H1 (cell line): ENCODE data around the gene ARL6IP4. TPM values are rescaled to one million over a fixed set of nuclear protein-coding genes. Genes with fewer than 3 reads are reported as not detected.

Experiments used
- CTCF ChIA-PET: fragments of 300-600 bp; sonication (Branson Sonifier 250); formaldehyde crosslinking; loops from one replicate; lab custom pipeline; 2021; ENCODE audit not compliant: partially characterized antibody; lab: Charles Lee
- POLR2A ChIA-PET: fragments of 300-600 bp; sonication (Branson Sonifier 250); formaldehyde crosslinking; loops from one replicate; lab custom pipeline; 2021; ENCODE audit warnings: inconsistent platforms; ENCODE audit not compliant: partially characterized antibody; lab: Charles Lee
- DNase-seq, 2 experiments: peaks; one replicate each; pipeline versions ENCODE4 v3.0.0 to v3.0.0-alpha.2; 2010 to 2022; ENCODE audit warnings: low spot score in 2 of 2, low read depth in 1 of 2, mixed read lengths in 1 of 2
- FAIRE-seq: peaks from 2 replicates; lab custom pipeline; 2011; peaks lifted over from hg19 to GRCh38; lab: Jason Lieb, UNC
- H2AFZ ChIP-seq: 2 replicates; pipeline ENCODE4 v1.8.1; 2012; ENCODE audit warnings: low read length, inconsistent platforms
- H2AK5ac ChIP-seq: 2 replicates; pipeline ENCODE4 v1.6.1; 2013; ENCODE audit warnings: low read depth, low read length
- H2BK120ac ChIP-seq: replicated peaks from 2 replicates; pipeline ENCODE3; 2013; ENCODE audit warnings: low read depth, low read length, inconsistent platforms
- H2BK12ac ChIP-seq: 2 replicates; pipeline ENCODE4 v1.6.1; 2013; ENCODE audit warnings: low read depth, low read length
- H2BK15ac ChIP-seq: 2 replicates; pipeline ENCODE4 v1.6.1; 2013; ENCODE audit warnings: low read length
- H2BK20ac ChIP-seq: 2 replicates; pipeline ENCODE4 v1.6.1; 2013; ENCODE audit warnings: low read length
- H2BK5ac ChIP-seq: 2 replicates; pipeline ENCODE4 v1.6.1; 2013; ENCODE audit warnings: low read depth, low read length
- H3K14ac ChIP-seq: 2 replicates; pipeline ENCODE4 v1.6.1; 2013; ENCODE audit warnings: inconsistent platforms; ENCODE audit not compliant: insufficient read length
- H3K18ac ChIP-seq: 2 replicates; pipeline ENCODE4 v1.6.1; 2013; ENCODE audit warnings: low read length; ENCODE audit errors: extremely low read depth
- H3K23ac ChIP-seq: 2 replicates; pipeline ENCODE4 v1.6.1; 2013; ENCODE audit warnings: inconsistent platforms; ENCODE audit not compliant: insufficient read length
- H3K23me2 ChIP-seq: 2 replicates; pipeline ENCODE4 v1.6.1; 2013; ENCODE audit warnings: low read depth, low read length
- H3K27ac ChIP-seq: 2 replicates; pipeline ENCODE4 v1.6.1; 2011; ENCODE audit warnings: low read depth, low read length, inconsistent platforms
- H3K27me3 ChIP-seq, 4 experiments: replicated peaks in 1 of 4; 1 replicate in 1 of 4; 2 replicates in 3 of 4; pipeline versions ENCODE4 v1.6.1 to v1.8.1; 2011 to 2013; ENCODE audit warnings: low read length in 3 of 4, mild to moderate bottlenecking in 3 of 4, inconsistent platforms in 2 of 4, mixed read lengths in 2 of 4, moderate library complexity in 1 of 4; ENCODE audit not compliant: control insufficient read depth in 3 of 4, insufficient read depth in 3 of 4; ENCODE audit errors: extremely low read depth in 1 of 4
- H3K36me3 ChIP-seq, 4 experiments: 2 replicates each; pipeline versions ENCODE4 v1.6.1 to v1.8.1; 2011 to 2013; ENCODE audit warnings: mild to moderate bottlenecking in 4 of 4, low read length in 3 of 4, moderate library complexity in 2 of 4, control low read depth in 1 of 4, inconsistent platforms in 1 of 4; ENCODE audit not compliant: insufficient read depth in 4 of 4, control insufficient read depth in 2 of 4
- H3K4ac ChIP-seq: replicated peaks from 2 replicates; pipeline ENCODE3; 2013; ENCODE audit warnings: low read length, low read depth, mixed read lengths, inconsistent platforms; ENCODE audit not compliant: insufficient read length
- H3K4me1 ChIP-seq, 4 experiments: replicated peaks in 1 of 4; 1 replicate in 1 of 4; 2 replicates in 3 of 4; pipeline versions ENCODE4 v1.6.1 to v1.8.1; 2011 to 2013; ENCODE audit warnings: low read length in 3 of 4, inconsistent platforms in 2 of 4, mixed read lengths in 1 of 4; ENCODE audit not compliant: insufficient read depth in 4 of 4, control insufficient read depth in 3 of 4
- H3K4me2 ChIP-seq, 2 experiments: 2 replicates each; pipeline versions ENCODE4 v1.6.1 to v1.8.1; 2011 to 2013; ENCODE audit warnings: low read depth in 2 of 2, low read length in 2 of 2, control low read depth in 1 of 2, inconsistent platforms in 1 of 2, mild to moderate bottlenecking in 1 of 2; ENCODE audit not compliant: insufficient read depth in 1 of 2
- H3K4me3 ChIP-seq, 4 experiments: fragments of 200-600, 300-600 bp in 1 of 4; sonication (generic), shearing (Covaris generic), sonication (Bioruptor Twin) in 1 of 4; 2 replicates each; pipeline versions ENCODE4 v1.5.1 to v1.8.1; 2011 to 2016; ENCODE audit warnings: low read length in 4 of 4, low read depth in 3 of 4, control low read depth in 2 of 4, inconsistent platforms in 2 of 4, mild to moderate bottlenecking in 2 of 4, mixed read lengths in 1 of 4, moderate library complexity in 1 of 4; ENCODE audit not compliant: insufficient read depth in 2 of 4; ENCODE audit errors: extremely low read depth in 1 of 4
- H3K56ac ChIP-seq: replicated peaks from 2 replicates; pipeline ENCODE3; 2013; ENCODE audit warnings: low read depth, mild to moderate bottlenecking, mixed read lengths, low read length, inconsistent platforms; ENCODE audit not compliant: insufficient read length
- H3K79me1 ChIP-seq: 2 replicates; pipeline ENCODE4 v1.6.1; 2013; ENCODE audit warnings: low read depth, low read length, control low read depth
- H3K79me2 ChIP-seq, 2 experiments: 2 replicates each; pipeline versions ENCODE4 v1.6.1 to v1.8.1; 2012 to 2013; ENCODE audit warnings: low read length in 2 of 2, mild to moderate bottlenecking in 2 of 2, inconsistent platforms in 1 of 2; ENCODE audit not compliant: insufficient read depth in 2 of 2, control insufficient read depth in 1 of 2
- H3K9ac ChIP-seq, 4 experiments: replicated peaks in 1 of 4; 1 replicate in 1 of 4; 2 replicates in 3 of 4; pipeline versions ENCODE4 v1.6.1 to v1.8.1; 2011 to 2013; ENCODE audit warnings: low read depth in 3 of 4, low read length in 3 of 4, control low read depth in 2 of 4, mild to moderate bottlenecking in 2 of 4, moderate library complexity in 2 of 4, inconsistent platforms in 1 of 4; ENCODE audit errors: extremely low read depth in 1 of 4
- H3K9me3 ChIP-seq, 2 experiments: 2 replicates each; pipeline versions ENCODE4 v1.6.1 to v1.8.1; 2012 to 2013; ENCODE audit warnings: mild to moderate bottlenecking in 2 of 2, moderate library complexity in 2 of 2, control low read depth in 1 of 2, inconsistent platforms in 1 of 2, low read depth in 1 of 2, low read length in 1 of 2, mixed read lengths in 1 of 2; ENCODE audit not compliant: insufficient read depth in 2 of 2
- H4K20me1 ChIP-seq, 2 experiments: replicated peaks in 1 of 2; 2 replicates each; pipeline versions ENCODE3 to v1.8.1; 2011 to 2013; ENCODE audit warnings: inconsistent platforms in 2 of 2, low read length in 2 of 2, mild to moderate bottlenecking in 1 of 2; ENCODE audit not compliant: insufficient read depth in 2 of 2, control insufficient read depth in 1 of 2
- H4K5ac ChIP-seq: 2 replicates; pipeline ENCODE4 v1.6.1; 2013; ENCODE audit warnings: low read length, low read depth, mixed read lengths, inconsistent platforms; ENCODE audit not compliant: insufficient read length
- H4K8ac ChIP-seq: 2 replicates; pipeline ENCODE4 v1.8.0; 2013; ENCODE audit warnings: mild to moderate bottlenecking, moderate library complexity, low read length, inconsistent platforms; ENCODE audit not compliant: insufficient read depth; ENCODE audit errors: extremely low read depth
- H4K91ac ChIP-seq: replicated peaks from 2 replicates; pipeline ENCODE3; 2013; ENCODE audit warnings: low read length, mixed read lengths, inconsistent platforms; ENCODE audit not compliant: insufficient read length
- BRCA1 ChIP-seq: IDR thresholded peaks from 2 replicates; pipeline ENCODE4 v1.6.1; 2012; ENCODE audit warnings: low read depth, low read length, improper control_type of control experiment
- CBX8 ChIP-seq: fragments of 300-800, 300-1000 bp; sonication (generic); IDR thresholded peaks from 2 replicates; pipeline ENCODE4 v1.7.1; 2016; ENCODE audit warnings: low read depth, low read length, borderline replicate concordance
- FOSL1 ChIP-seq: IDR thresholded peaks from 2 replicates; pipeline ENCODE4 v1.6.1; 2011; ENCODE audit warnings: mild to moderate bottlenecking, low read depth, low read length, moderate library complexity; ENCODE audit not compliant: insufficient read depth
- KDM4A ChIP-seq: IDR thresholded peaks from one replicate; pipeline ENCODE4 v1.7.1; 2012; ENCODE audit warnings: low read depth, mild to moderate bottlenecking, moderate library complexity, low read length, inconsistent platforms; ENCODE audit not compliant: severe bottlenecking
- POLR2AphosphoS5 ChIP-seq: IDR thresholded peaks from 2 replicates; pipeline ENCODE4 v1.6.1; 2011; ENCODE audit warnings: low read depth, low read length
- RNF2 ChIP-seq: fragments of 200-900, 300-1000 bp; sonication (generic); IDR thresholded peaks from 2 replicates; pipeline ENCODE4 v1.7.1; 2016; ENCODE audit warnings: borderline replicate concordance, low read depth, mild to moderate bottlenecking, antibody characterized with exemption, low read length; ENCODE audit not compliant: poor library complexity, severe bottlenecking; ENCODE audit errors: missing control alignments
- RXRA ChIP-seq: IDR thresholded peaks from 2 replicates; pipeline ENCODE4 v1.6.1; 2011; ENCODE audit warnings: low read depth, mild to moderate bottlenecking, low read length, moderate library complexity; ENCODE audit not compliant: insufficient read depth
- SAP30 ChIP-seq: fragments of 300-600 bp; sonication (generic); IDR thresholded peaks from 2 replicates; pipeline ENCODE4 v1.7.1; 2012; ENCODE audit warnings: low read length, moderate library complexity, mild to moderate bottlenecking, inconsistent platforms; ENCODE audit not compliant: insufficient read depth, insufficient replicate concordance
- ZNF274 ChIP-seq: IDR thresholded peaks from 2 replicates; pipeline ENCODE4 v1.7.0; 2012; ENCODE audit warnings: low read length, borderline replicate concordance; ENCODE audit errors: extremely low read depth
- WGBS, 2 experiments: shearing (Covaris generic) in 1 of 2; methylation state at CpG; one replicate each; pipeline versions ENCODE4 v1.1.6 to v1.1.7; 2013 to 2015; ENCODE audit warnings: low lambda C conversion rate in 2 of 2, mixed read lengths in 2 of 2, inconsistent platforms in 1 of 2, low coverage in 1 of 2, missing lambda C conversion rate in 1 of 2; ENCODE audit not compliant: insufficient replicate concordance in 2 of 2, insufficient coverage in 1 of 2, insufficient read length in 1 of 2; ENCODE audit errors: extremely low coverage in 1 of 2, missing lambda C conversion rate in 1 of 2; 5-methylcytosine and 5-hydroxymethylcytosine counted together
- polyA plus RNA-seq, 7 experiments: library from polyadenylated mRNA; depleted of rRNA in 3 of 7; stranded (reverse) in 5 of 7; unstranded in 2 of 7; fragments of >200 nt in 5 of 7; fragments of 200-250 nt in 2 of 7; gene quantifications; 1 replicate in 5 of 7; 2 replicates in 1 of 7; 4 replicates in 1 of 7; pipeline versions ENCODE4 v1.2.1 to v1.2.3, GENCODE V29; 2011 to 2013; ENCODE audit warnings: missing spikeins in 2 of 7, mixed read lengths in 2 of 7
- total RNA-seq: library from RNA; stranded (reverse); fragmentation: NEBNext Ultra II Directional; extraction: Animal tissue kit (Norgen Biotek cat#: 25700); gene quantifications from 2 replicates; pipeline ENCODE4 v1.2.1, GENCODE V29; 2021

Gene ARL6IP4
- total and polyA plus RNA-seq, 2 of the 8 experiments (the other 6 are each of a cell fraction or from before 2014, with no cell fraction given) = 76.4 to 109 TPM

DNA sequence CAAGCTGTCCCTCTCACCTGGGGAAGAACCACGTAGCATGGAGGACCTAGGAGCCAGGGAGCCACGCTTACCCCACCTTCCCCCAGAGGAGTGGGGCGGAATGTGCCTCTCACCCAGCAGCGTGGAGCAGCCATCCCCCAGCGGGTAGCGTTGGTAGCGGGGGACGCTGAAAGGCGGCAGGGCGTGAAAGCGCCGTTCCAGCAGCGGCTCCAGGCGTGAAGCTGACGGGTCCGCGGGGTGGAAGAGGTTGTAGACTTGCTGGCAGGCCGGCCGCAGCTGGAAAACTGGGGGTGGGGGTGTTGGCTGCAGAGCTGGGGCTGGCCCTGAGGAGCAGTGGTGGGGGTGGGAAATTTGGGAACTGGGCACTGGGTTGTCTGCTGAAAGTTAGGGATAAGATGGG is 11.9 kb downstream of the ARL6IP4 start:
- Histone ChIP-seq H3K23me2 (no peaks in the 10 kb centered on the region), H3K9me3 (no peaks in the 10 kb centered on the region), H3K4ac (no peak overlapping the region), H2BK15ac (no peak overlapping the region), H4K5ac (no peak overlapping the region), H4K8ac (no peak overlapping the region; the same call in 1 of the 2 replicates), H3K18ac (no peak overlapping the region), H3K27me3 (no peaks in the 10 kb centered on the region), H3K27ac (no peak overlapping the region), H2BK5ac (no peak overlapping the region), H3K9ac (no peak overlapping the region), H2BK20ac (no peak overlapping the region), H2BK12ac (no peak overlapping the region), H3K4me1 (no peaks in the 10 kb centered on the region; a peak in 2 of 7 replicates), H3K36me3 (no peaks in the 10 kb centered on the region), H4K20me1 (no peaks in the 10 kb centered on the region), H3K79me1 (no peaks in the 10 kb centered on the region), H3K23ac (no peak overlapping the region), H2AFZ (no peak overlapping the region), H3K79me2 (no peaks in the 10 kb centered on the region), H3K56ac (no peak overlapping the region), H3K4me3 (no peak overlapping the region), H3K4me2 (no peak overlapping the region), H2AK5ac (no peak overlapping the region), H2BK120ac (no peak overlapping the region), H3K14ac (no peak overlapping the region), H4K91ac (no peak overlapping the region)
- CTCF ChIA-PET = interaction anchor here (0.5 to 2.2 kb wide), 5 partner anchors 10 to 75 kb away, joined by 3 to 7 read pairs (median 3); no protein-coding TSS in a partner anchor
- 94% methylated on average over 19 of the region's 19 CpGs; no CpG with 5 or more reads in 1 of the 2 experiments for WGBS, 2 experiments
- TF ChIP-seq POLR2AphosphoS5 = no peak
- TF ChIP-seq RNF2 = no peak
- no peak for TF ChIP-seq ZNF274
- no peak for TF ChIP-seq KDM4A
- TF ChIP-seq CBX8 = no peak
- no peak for TF ChIP-seq SAP30
- no peak for TF ChIP-seq FOSL1
- no peak for TF ChIP-seq BRCA1
- no peak for TF ChIP-seq RXRA
- FAIRE-seq (no peak), DNase-seq (no peak)
- POLR2A ChIA-PET = interaction anchor here (0.6 to 1.4 kb wide), 4 partner anchors 8 to 241 kb away, joined by 3 to 7 read pairs (median 6); partner anchors contain the start of gene MTRFR
